NCI-H1694 treated with DMSO at 0.1 percent for 48 hours (cell line): ENCODE measurements around the gene SOSTDC1.

Source experiments
- DNase-seq: peaks from one replicate; lab custom pipeline; 2025; lab: John Stamatoyannopoulos, UW

The SOSTDC1 gene

DNA sequence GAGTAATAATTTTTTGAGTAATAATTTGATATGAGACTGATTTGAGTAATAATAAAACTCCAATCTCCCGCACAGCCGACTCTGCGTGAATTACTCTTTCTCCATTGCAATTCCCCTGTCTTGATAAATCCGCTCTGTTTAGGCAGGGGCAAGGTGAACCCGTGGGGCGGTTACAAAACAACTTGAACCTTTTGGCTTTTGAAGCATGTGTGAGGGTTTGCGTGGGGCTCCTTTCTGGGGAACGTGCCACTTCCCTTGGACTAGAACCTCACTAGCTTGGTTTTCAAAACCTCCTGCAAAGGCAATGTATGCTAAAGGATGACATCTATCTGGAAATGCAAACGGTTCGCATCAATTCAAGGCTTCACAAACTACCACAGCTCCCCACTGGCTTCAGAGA lies 45.7 kb downstream of the SOSTDC1 start:
- no peak for DNase-seq

DNA sequence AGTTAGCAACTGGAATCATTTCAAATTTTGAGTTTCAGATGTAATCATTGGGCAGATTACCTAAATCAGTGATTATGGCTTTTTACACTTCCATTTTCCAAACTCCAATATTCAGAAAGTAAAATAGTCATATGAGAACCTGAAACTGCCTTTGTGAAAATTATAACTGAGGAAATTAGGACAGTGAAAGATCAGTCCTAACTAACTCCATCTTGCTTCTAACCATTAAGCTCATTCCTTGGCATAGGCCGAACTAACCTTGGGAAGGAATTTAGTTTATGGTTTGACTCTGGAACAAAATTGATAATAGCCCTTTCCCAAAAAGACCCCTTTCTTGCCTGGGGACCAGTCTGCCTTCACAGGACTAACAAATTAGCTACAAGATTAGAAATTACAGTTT lies 46.4 kb downstream of the SOSTDC1 start:
- DNase-seq: no peak

DNA sequence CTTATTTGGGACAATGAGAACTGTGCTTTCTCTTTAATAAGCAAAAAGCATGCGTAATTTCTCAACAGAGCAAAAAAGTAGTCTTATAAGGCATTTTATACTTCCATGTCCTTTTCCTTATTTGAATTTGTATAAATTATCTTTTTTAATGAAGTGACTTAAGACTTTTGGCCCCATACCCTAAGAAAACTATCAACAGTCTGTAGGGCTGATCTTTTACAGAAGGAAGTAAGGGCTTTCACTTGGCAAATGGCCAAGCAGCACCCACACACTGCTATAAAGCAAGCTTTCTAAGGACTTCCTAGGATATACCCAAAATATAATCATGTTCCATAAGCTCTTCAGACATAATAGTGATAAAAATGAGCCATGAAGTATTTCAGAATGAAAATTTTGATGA lies 47.6 kb downstream of the SOSTDC1 start:
- no peak for DNase-seq

DNA sequence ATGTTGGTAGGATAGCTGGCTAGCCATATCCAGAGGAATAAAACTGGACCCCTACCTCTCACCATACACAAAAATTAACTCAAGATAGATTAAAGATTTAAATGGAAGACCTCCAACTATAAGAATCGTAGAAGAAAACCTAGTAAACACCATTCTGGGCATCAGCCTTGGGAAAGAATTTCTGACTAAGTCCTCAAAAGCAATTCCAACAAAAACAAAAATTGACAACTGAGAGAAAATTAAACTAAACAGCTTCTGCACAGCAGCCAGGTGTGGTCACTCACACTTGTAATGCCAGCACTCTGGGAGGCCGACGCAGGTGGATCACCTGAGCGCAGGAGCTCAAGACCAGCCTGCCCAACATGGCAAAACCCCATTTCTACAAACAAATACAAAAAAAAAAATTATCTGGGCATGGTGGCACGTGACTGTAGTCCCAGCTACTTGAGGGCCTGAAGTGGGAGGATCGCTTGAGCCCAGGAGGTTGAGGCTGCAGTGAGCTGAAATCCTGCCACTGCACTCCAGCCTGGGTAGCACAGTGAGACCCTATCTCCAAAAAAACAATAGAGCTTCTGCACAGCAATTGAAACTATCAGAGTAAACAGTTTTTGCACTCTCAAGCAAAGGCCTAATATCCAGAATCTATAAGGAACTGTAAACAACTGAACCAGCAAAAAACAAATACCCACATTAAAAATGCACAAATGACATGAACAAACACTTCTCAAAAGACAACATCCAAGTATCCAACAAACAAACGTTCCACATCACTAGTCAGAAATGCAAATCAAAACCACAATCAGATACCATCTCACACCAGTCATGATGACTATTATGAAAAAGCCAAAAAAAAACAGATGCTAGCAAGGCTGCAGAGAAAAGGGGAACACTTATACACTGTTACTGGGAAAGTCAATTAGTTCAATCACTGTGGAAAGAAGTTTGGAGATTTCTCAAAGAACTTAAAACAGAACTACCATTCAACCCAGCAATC lies 49.0 kb downstream of the SOSTDC1 start:
- no peak for DNase-seq

DNA sequence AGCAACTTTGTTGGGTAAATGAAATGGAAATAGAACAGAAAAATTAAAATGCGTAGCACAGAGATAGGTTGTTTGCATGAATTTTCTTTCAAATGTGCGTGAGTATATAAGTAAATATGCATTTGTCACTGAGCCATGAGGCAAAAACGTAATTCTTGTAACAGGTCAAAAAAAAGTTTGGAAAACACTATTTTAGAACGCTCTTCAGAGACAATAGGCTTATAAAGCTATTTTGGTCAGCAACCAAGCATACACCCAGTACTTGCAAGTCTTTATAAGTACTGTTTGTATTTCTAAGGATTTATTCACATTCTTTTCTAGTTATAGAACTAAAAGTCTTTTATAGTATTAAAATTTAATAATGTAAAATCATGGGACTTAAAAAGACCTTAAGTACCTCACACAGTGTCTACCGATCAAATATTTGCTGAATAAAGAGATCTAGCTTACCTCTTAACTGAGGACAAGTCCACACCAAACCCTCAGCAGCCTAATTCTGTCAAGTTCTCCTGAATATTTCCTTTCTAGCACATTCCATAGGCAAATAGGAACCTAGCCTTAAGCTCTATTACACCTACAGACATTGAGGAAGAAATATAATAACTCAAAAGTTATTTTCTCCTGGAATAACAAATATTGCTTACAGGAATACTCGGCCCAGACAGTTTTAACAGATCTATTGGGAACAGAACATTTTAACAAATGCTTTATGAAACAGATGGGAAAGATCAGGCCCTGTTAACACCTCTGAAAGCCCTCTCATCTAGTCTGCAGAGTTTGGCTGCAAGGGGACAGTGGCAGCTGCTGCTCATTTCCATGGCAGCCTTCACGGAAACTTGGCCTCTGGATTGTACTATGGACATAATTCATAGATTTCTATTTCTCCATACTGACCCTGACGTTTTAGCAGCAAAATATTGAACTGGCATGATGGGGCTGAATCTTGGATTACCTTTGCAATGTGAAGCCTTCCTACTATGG lies 53.0 kb downstream of the SOSTDC1 start:
- no peak for DNase-seq
